CD1c-positive myeloid dendritic cell (primary cell): Measurements from ENCODE around the gene MAPK11.

Source experiments
- DNase-seq: peaks from one replicate; pipeline ENCODE4 v3.0.0-alpha.2; 2016; ENCODE audit errors: extremely low spot score

MAPK11 gene

GRCh38 chr22:50225200-50225969 is 44.8 kb downstream of the MAPK11 start:
- DNase-seq: no peak

- DNase-seq: no peak
Measured at GRCh38 chr22:50224071-50224470, 46.1 kb downstream of the MAPK11 start.

GRCh38 chr22:50222508-50222907 is 47.7 kb downstream of the MAPK11 start:
- DNase-seq: no peak

GRCh38 chr22:50221410-50222300 is 48.5 kb downstream of the MAPK11 start:
- no peak for DNase-seq

GRCh38 chr22:50220603-50221409 is 49.4 kb downstream of the MAPK11 start:
- DNase-seq: no peak

- no peak for DNase-seq
Measured at GRCh38 chr22:50219800-50220602, 50.2 kb downstream of the MAPK11 start.

- DNase-seq: peak; percentile 28
Measured at GRCh38 chr22:50218996-50219727, 51.0 kb downstream of the MAPK11 start.

GRCh38 chr22:50218153-50218995 is 51.8 kb downstream of the MAPK11 start:
- DNase-seq: no peak

GRCh38 chr22:50217543-50218152 is 52.5 kb downstream of the MAPK11 start:
- no peak for DNase-seq

- no peak for DNase-seq
Measured at GRCh38 chr22:50216684-50217520, 53.3 kb downstream of the MAPK11 start.

- no peak for DNase-seq
Measured at GRCh38 chr22:50216055-50216683, 54.0 kb downstream of the MAPK11 start.

GRCh38 chr22:50215297-50216054 is 54.7 kb downstream of the MAPK11 start:
- DNase-seq: no peak
